Keratinocyte (primary cell): ENCODE measurements around the gene RBM39. TPM values are rescaled to one million over a fixed set of nuclear protein-coding genes. Genes with fewer than 3 reads are reported as not detected.

Experiments used
- DNase-seq: peaks from one replicate; pipeline ENCODE4 v3.0.0-alpha.2; 2011; ENCODE audit warnings: low read depth, missing footprints, low spot score
- FAIRE-seq: peaks from 2 replicates; lab custom pipeline; 2011; peaks lifted over from hg19 to GRCh38; lab: Jason Lieb, UNC
- H2AFZ ChIP-seq: 2 replicates; pipeline ENCODE4 v1.6.0; 2012; ENCODE audit warnings: low read length, control low read depth, inconsistent platforms; ENCODE audit not compliant: control insufficient read depth
- H3K27ac ChIP-seq: 2 replicates; pipeline ENCODE4 v1.5.1; 2011; ENCODE audit warnings: low read length; ENCODE audit not compliant: control insufficient read depth, insufficient read depth
- H3K27me3 ChIP-seq: 3 replicates; pipeline ENCODE4 v1.6.0; 2011; ENCODE audit warnings: low read length; ENCODE audit not compliant: control insufficient read depth, insufficient read depth; ENCODE audit errors: extremely low read depth
- H3K36me3 ChIP-seq, 2 experiments: 2 replicates in 1 of 2; 3 replicates in 1 of 2; pipeline ENCODE4 v1.5.1; 2011; ENCODE audit warnings: low read length in 2 of 2, mild to moderate bottlenecking in 1 of 2; ENCODE audit not compliant: control insufficient read depth in 2 of 2, insufficient read depth in 2 of 2; ENCODE audit errors: extremely low read depth in 1 of 2
- H3K4me1 ChIP-seq: 3 replicates; pipeline ENCODE4 v1.5.1; 2011; ENCODE audit warnings: low read length; ENCODE audit not compliant: control insufficient read depth, insufficient read depth; ENCODE audit errors: extremely low read depth
- H3K4me2 ChIP-seq: 3 replicates; pipeline ENCODE4 v1.6.0; 2011; ENCODE audit warnings: low read depth, low read length; ENCODE audit not compliant: control insufficient read depth, insufficient read depth; ENCODE audit errors: extremely low read depth
- H3K4me3 ChIP-seq, 3 experiments: fragments of 200-600 bp in 1 of 3; sonication (generic) in 1 of 3; 2 replicates in 2 of 3; 3 replicates in 1 of 3; pipeline ENCODE4 v1.5.1; 2011 to 2016; ENCODE audit warnings: low read length in 3 of 3, mild to moderate bottlenecking in 3 of 3, control low read depth in 2 of 3, inconsistent platforms in 1 of 3, low read depth in 1 of 3, mixed read lengths in 1 of 3, mixed run types in 1 of 3, moderate library complexity in 1 of 3; ENCODE audit not compliant: control insufficient read depth in 2 of 3, insufficient read depth in 2 of 3; ENCODE audit errors: extremely low read depth in 1 of 3
- H3K79me2 ChIP-seq: 2 replicates; pipeline ENCODE4 v1.6.0; 2012; ENCODE audit warnings: low read length; ENCODE audit not compliant: control insufficient read depth, insufficient read depth
- H3K9ac ChIP-seq: 3 replicates; pipeline ENCODE4 v1.6.0; 2011; ENCODE audit warnings: low read length; ENCODE audit not compliant: control insufficient read depth, insufficient read depth; ENCODE audit errors: extremely low read depth
- H3K9me1 ChIP-seq: 3 replicates; pipeline ENCODE4 v1.6.0; 2011; ENCODE audit warnings: low read length; ENCODE audit not compliant: control insufficient read depth, insufficient read depth; ENCODE audit errors: extremely low read depth
- H3K9me3 ChIP-seq: 2 replicates; pipeline ENCODE4 v1.5.1; 2012; ENCODE audit warnings: low read depth, low read length; ENCODE audit not compliant: control insufficient read depth
- H4K20me1 ChIP-seq: 3 replicates; pipeline ENCODE4 v1.6.0; 2011; ENCODE audit warnings: low read length; ENCODE audit not compliant: control insufficient read depth, insufficient read depth; ENCODE audit errors: extremely low read depth
- CTCF ChIP-seq, 3 experiments: IDR thresholded peaks in 1 of 3; conservative IDR thresholded peaks in 1 of 3; optimal IDR thresholded peaks in 1 of 3; 2 replicates in 2 of 3; 3 replicates in 1 of 3; pipeline versions ENCODE3 to v1.5.1; 2011; ENCODE audit warnings: low read length in 3 of 3, mild to moderate bottlenecking in 3 of 3, moderate library complexity in 2 of 3, control low read depth in 1 of 3, inconsistent platforms in 1 of 3; ENCODE audit not compliant: insufficient read depth in 2 of 3; ENCODE audit errors: extremely low read depth in 1 of 3
- EZH2 ChIP-seq: IDR thresholded peaks from one replicate; pipeline ENCODE4 v1.6.1; 2012; ENCODE audit warnings: inconsistent platforms, mild to moderate bottlenecking, low read length, moderate library complexity
- dilution Hi-C: fragments of 300-500 bp; cut with MboI; formaldehyde crosslinking; loops from one replicate; pipeline ENCODE4 v1.7.0; 2020; ENCODE audit warnings: low sequenced_read_pairs; ENCODE audit not compliant: extremely low pct_ligation_motif_present
- polyA plus RNA-seq, 5 experiments: library from polyadenylated mRNA; depleted of rRNA in 3 of 5; stranded (reverse) in 3 of 5; stranded (forward) in 1 of 5; unstranded in 1 of 5; fragments of >200 nt; gene quantifications; 1 replicate in 1 of 5; 2 replicates in 3 of 5; 3 replicates in 1 of 5; pipeline versions ENCODE4 v1.2.1 to v1.2.3, GENCODE V29; 2011 to 2012; ENCODE audit warnings: missing spikeins in 2 of 5, low read depth in 1 of 5, low replicate concordance in 1 of 5

Gene RBM39
- polyA plus RNA-seq, 1 donor (not counting 4 experiments of a cell fraction or from before 2014, with no cell fraction given) = 146 TPM

- Histone ChIP-seq H3K79me2 (peaks cover 53% of the 10 kb centered on the region), H3K4me3 (no peak overlapping the region), H3K36me3 (peaks cover 28 to 48% of the 10 kb centered on the region in 2 experiments), H3K27ac (no peak overlapping the region), H3K4me1 (no peaks in the 10 kb centered on the region), H3K9ac (no peak overlapping the region), H2AFZ (no peak overlapping the region), H4K20me1 (peaks cover 5% of the 10 kb centered on the region), H3K27me3 (no peaks in the 10 kb centered on the region), H3K9me1 (no peaks in the 10 kb centered on the region), H3K9me3 (no peaks in the 10 kb centered on the region), H3K4me2 (no peak overlapping the region)
- TF ChIP-seq CTCF (optimal IDR thresholded peaks at IDR 0.05 in 1 of 3, IDR thresholded peaks at IDR 0.05 in 1 of 3, conservative IDR thresholded peaks at IDR 0.05 in 1 of 3; ENCODE audit: extremely low read depth in 1 of 3, insufficient read depth in 2 of 3, low read length in 3 of 3) (no peak), EZH2 (no peak)
- FAIRE-seq (no peak), DNase-seq (no peak)
- dilution Hi-C loops = no loop called here
These were observed 32.0 kb downstream of the RBM39 start for GRCh38 chr20:35710039-35710438.

GRCh38 chr20:35709259-35709658, 32.8 kb downstream of the RBM39 start:
- no peak for DNase-seq
- Histone ChIP-seq H3K9ac (no peak overlapping the region), H3K79me2 (peaks cover 47% of the 10 kb centered on the region), H2AFZ (no peak overlapping the region), H3K27ac (no peak overlapping the region), H3K4me3 (no peak overlapping the region), H4K20me1 (peaks cover 10% of the 10 kb centered on the region), H3K9me3 (no peaks in the 10 kb centered on the region), H3K27me3 (no peaks in the 10 kb centered on the region), H3K4me1 (no peaks in the 10 kb centered on the region), H3K9me1 (no peaks in the 10 kb centered on the region), H3K36me3 (peaks cover 32 to 48% of the 10 kb centered on the region in 2 experiments), H3K4me2 (no peak overlapping the region)
- TF ChIP-seq EZH2 = no peak
- TF ChIP-seq CTCF (optimal IDR thresholded peaks at IDR 0.05 in 1 of 3, IDR thresholded peaks at IDR 0.05 in 1 of 3, conservative IDR thresholded peaks at IDR 0.05 in 1 of 3; ENCODE audit: extremely low read depth in 1 of 3, insufficient read depth in 2 of 3, low read length in 3 of 3) = no peak
- no peak for FAIRE-seq
- dilution Hi-C loops = no loop called here
